Activated B cell treated with CpG ODN at 0.5 μM for 24 hours (primary cell): ENCODE measurements around the gene PIGN. TPM values are rescaled to one million over a fixed set of nuclear protein-coding genes. Genes with fewer than 3 reads are reported as not detected.

Experiments used
- ATAC-seq: fragments of 200-7000 bp; cut with Tn5 transposase; one replicate; pipeline ENCODE4 v1.10.0; 2021; ENCODE audit warnings: low read depth, mild to moderate bottlenecking, moderate library complexity
- CTCF ChIA-PET: fragments of 350-600 bp; sonication (Branson Sonifier 250); formaldehyde crosslinking; loops from one replicate; lab custom pipeline; 2021; ENCODE audit warnings: antibody characterized with exemption; lab: Charles Lee
- POLR2A ChIA-PET: fragments of 350-600 bp; sonication (Branson Sonifier 250); formaldehyde crosslinking; loops from one replicate; lab custom pipeline; 2021; ENCODE audit warnings: antibody characterized with exemption; lab: Charles Lee
- DNase-seq: peaks from one replicate; pipeline ENCODE4 v3.0.0; 2022
- H3K27ac Mint-ChIP-seq: one replicate; pipeline ENCODE4 v1.8.0; 2020; ENCODE audit warnings: mixed read lengths
- H3K27me3 Mint-ChIP-seq: one replicate; pipeline ENCODE4 v1.8.0; 2021; ENCODE audit warnings: mixed read lengths
- H3K36me3 Mint-ChIP-seq: one replicate; pipeline ENCODE4 v1.8.0; 2021; ENCODE audit warnings: low read depth, mixed read lengths
- H3K4me1 Mint-ChIP-seq: one replicate; pipeline ENCODE4 v1.8.0; 2021; ENCODE audit warnings: mixed read lengths
- H3K4me3 Mint-ChIP-seq: one replicate; pipeline ENCODE4 v1.8.0; 2020; ENCODE audit warnings: mild to moderate bottlenecking, mixed read lengths
- H3K9me3 Mint-ChIP-seq: one replicate; pipeline ENCODE4 v1.8.0; 2020; ENCODE audit warnings: mixed read lengths
- CTCF ChIP-seq: fragments of 200-600 bp; IDR thresholded peaks from one replicate; pipeline ENCODE4 v1.8.0; 2022; ENCODE audit warnings: antibody characterized with exemption, mild to moderate bottlenecking
- intact Hi-C: fragments of 100-400 bp; cut with micrococcal nuclease; formaldehyde crosslinking; loops from one replicate; pipeline ENCODE4 v1.15.1; 2024
- total RNA-seq: library from RNA; stranded (reverse); gene quantifications from 2 replicates; pipeline ENCODE4 v1.2.3, GENCODE V29; 2022

The PIGN gene
- total RNA-seq, 1 donor from 2014 or later = 29.4 TPM

- CTCF ChIA-PET = interaction anchor here (1.8 kb wide), 1 partner anchor 8 kb away, joined by 5 read pairs; no protein-coding TSS in a partner anchor
- ATAC-seq = no peak
- POLR2A ChIA-PET = no interaction called here
- H3K4me1 Mint-ChIP-seq = no peaks in the 10 kb centered on the region
- peaks cover 3% of the 10 kb centered on the region for H3K9me3 Mint-ChIP-seq
- intact Hi-C loops = no loop called here
- no peak overlapping the region for H3K4me3 Mint-ChIP-seq
- H3K27ac Mint-ChIP-seq = no peak overlapping the region
- TF ChIP-seq CTCF = no peak
- H3K27me3 Mint-ChIP-seq = no peaks in the 10 kb centered on the region
- no peak for DNase-seq
- H3K36me3 Mint-ChIP-seq = peaks cover 23% of the 10 kb centered on the region
These were observed 64.5 kb downstream of the PIGN start for GRCh38 chr18:62122330-62122729.

GRCh38 chr18:62119884-62120283 is 67.0 kb downstream of the PIGN start:
- POLR2A ChIA-PET = no interaction called here
- CTCF ChIA-PET = no interaction called here
- no peak overlapping the region for H3K4me3 Mint-ChIP-seq
- no peaks in the 10 kb centered on the region for H3K4me1 Mint-ChIP-seq
- H3K36me3 Mint-ChIP-seq = peaks cover 16% of the 10 kb centered on the region
- TF ChIP-seq CTCF = no peak
- DNase-seq = no peak
- peaks cover 3% of the 10 kb centered on the region for H3K9me3 Mint-ChIP-seq
- no peaks in the 10 kb centered on the region for H3K27me3 Mint-ChIP-seq
- intact Hi-C loops = no loop called here
- ATAC-seq = no peak
- H3K27ac Mint-ChIP-seq = no peak overlapping the region

- ChIA-PET CTCF (no interaction called here), POLR2A (no interaction called here)
- no peaks in the 10 kb centered on the region for H3K4me1 Mint-ChIP-seq
- ATAC-seq (no peak), DNase-seq (no peak)
- intact Hi-C loops = no loop called here
- peaks cover 20% of the 10 kb centered on the region for H3K36me3 Mint-ChIP-seq
- H3K27ac Mint-ChIP-seq = no peak overlapping the region
- no peak for TF ChIP-seq CTCF
- H3K9me3 Mint-ChIP-seq = peaks cover 3% of the 10 kb centered on the region
- no peak overlapping the region for H3K4me3 Mint-ChIP-seq
- H3K27me3 Mint-ChIP-seq = no peaks in the 10 kb centered on the region
These were observed 68.5 kb downstream of the PIGN start for GRCh38 chr18:62118328-62118727.

GRCh38 chr18:62109676-62110075 is 77.2 kb downstream of the PIGN start:
- no peak for TF ChIP-seq CTCF
- ChIA-PET POLR2A (no interaction called here), CTCF (no interaction called here)
- no peak overlapping the region for H3K4me3 Mint-ChIP-seq
- no peak overlapping the region for H3K27ac Mint-ChIP-seq
- ATAC-seq = no peak
- peaks cover 16% of the 10 kb centered on the region for H3K36me3 Mint-ChIP-seq
- no peaks in the 10 kb centered on the region for H3K4me1 Mint-ChIP-seq
- H3K9me3 Mint-ChIP-seq = no peaks in the 10 kb centered on the region
- no peaks in the 10 kb centered on the region for H3K27me3 Mint-ChIP-seq
- no peak for DNase-seq
- intact Hi-C loops = no loop called here

- Mint-ChIP-seq H3K27ac (no peak overlapping the region), H3K9me3 (no peaks in the 10 kb centered on the region), H3K4me3 (no peak overlapping the region), H3K36me3 (peaks cover 15% of the 10 kb centered on the region), H3K27me3 (no peaks in the 10 kb centered on the region), H3K4me1 (no peaks in the 10 kb centered on the region)
- ChIA-PET CTCF (interaction anchor here (1.4 kb wide), 1 partner anchor 9 kb away, joined by 3 read pairs; no protein-coding TSS in a partner anchor), POLR2A (no interaction called here)
- no peak for DNase-seq
- intact Hi-C loops = no loop called here
- ATAC-seq = no peak
- no peak for TF ChIP-seq CTCF
These were observed 79.0 kb downstream of the PIGN start for GRCh38 chr18:62107881-62108280.
